HepG2 (cell line): ENCODE results near the gene OSBPL8. TPM values are rescaled to one million over a fixed set of nuclear protein-coding genes. Genes with fewer than 3 reads are reported as not detected.

Source experiments
- DR1 ChIP-seq: sonication (generic); formaldehyde crosslinking; IDR thresholded peaks from 2 replicates; pipeline ENCODE4 v1.8.0; 2021; ENCODE audit warnings: mild to moderate bottlenecking, missing genetic modification reagents, inconsistent platforms
- EEA1 ChIP-seq: sonication (generic); formaldehyde crosslinking; IDR thresholded peaks from 2 replicates; pipeline ENCODE4 v1.5.1; 2020; ENCODE audit warnings: mild to moderate bottlenecking, missing genetic modification reagents, borderline replicate concordance
- ETV6 ChIP-seq: sonication (generic); formaldehyde crosslinking; conservative IDR thresholded peaks from 2 replicates; pipeline ENCODE4 v1.4.0; 2020; ENCODE audit warnings: missing genetic modification reagents
- FOSL2 ChIP-seq: sonication (generic); formaldehyde crosslinking; IDR thresholded peaks from 2 replicates; pipeline ENCODE4 v1.4.0; 2020; ENCODE audit warnings: missing genetic modification reagents
- FOXA1 ChIP-seq, 2 experiments: fragments of 450-650 bp in 1 of 2; sonication (generic) in 1 of 2; formaldehyde crosslinking in 1 of 2; IDR thresholded peaks; 2 replicates each; pipeline versions ENCODE4 v1.4.0 to v1.6.1; 2016 to 2020; ENCODE audit warnings: missing genetic modification reagents in 1 of 2
- FOXJ3 ChIP-seq: sonication (generic); formaldehyde crosslinking; IDR thresholded peaks from 2 replicates; pipeline ENCODE4 v1.4.0; 2020; ENCODE audit warnings: missing genetic modification reagents, mild to moderate bottlenecking, borderline replicate concordance
- GABPA ChIP-seq, 2 experiments: IDR thresholded peaks; 2 replicates each; pipeline ENCODE4 v1.6.1; 2011 to 2016; ENCODE audit warnings: low read depth in 2 of 2, low read length in 1 of 2, missing biosample characterization in 1 of 2, missing genetic modification characterization in 1 of 2
- GZF1 ChIP-seq: sonication (generic); formaldehyde crosslinking; IDR thresholded peaks from 2 replicates; pipeline ENCODE4 v1.5.1; 2020; ENCODE audit warnings: mild to moderate bottlenecking, missing genetic modification reagents
- KLF16 ChIP-seq, 2 experiments: sonication (generic) in 1 of 2; formaldehyde crosslinking in 1 of 2; IDR thresholded peaks; 2 replicates each; pipeline versions ENCODE4 v1.6.1 to v1.8.0; 2016 to 2023; ENCODE audit warnings: missing genetic modification reagents in 2 of 2, missing compliant biosample characterization in 1 of 2
- MIER3 ChIP-seq: IDR thresholded peaks from 2 replicates; pipeline ENCODE4 v1.6.1; 2016; ENCODE audit warnings: missing compliant biosample characterization, borderline replicate concordance
- NAIF1 ChIP-seq: sonication (generic); formaldehyde crosslinking; IDR thresholded peaks from 2 replicates; pipeline ENCODE4 v1.5.0; 2020; ENCODE audit warnings: mild to moderate bottlenecking, missing genetic modification reagents, borderline replicate concordance
- NFE2 ChIP-seq: sonication (generic); formaldehyde crosslinking; IDR thresholded peaks from 2 replicates; pipeline ENCODE4 v1.4.0; 2020; ENCODE audit warnings: missing genetic modification reagents
- NFKBIZ ChIP-seq: IDR thresholded peaks from 2 replicates; pipeline ENCODE4 v1.6.1; 2018; ENCODE audit warnings: missing genetic modification reagents, missing compliant biosample characterization
- NFYB ChIP-seq: sonication (generic); formaldehyde crosslinking; IDR thresholded peaks from 2 replicates; pipeline ENCODE4 v1.4.0; 2020; ENCODE audit warnings: missing genetic modification reagents
- TAF15 ChIP-seq: fragments of 200-400 bp; formaldehyde crosslinking; IDR thresholded peaks from one replicate; pipeline ENCODE4 v1.6.1; 2018; ENCODE audit warnings: mild to moderate bottlenecking, low read depth, low read length; ENCODE audit not compliant: poor library complexity, severe bottlenecking
- TBX2 ChIP-seq: sonication (generic); formaldehyde crosslinking; IDR thresholded peaks from 2 replicates; pipeline ENCODE4 v1.5.0; 2020; ENCODE audit warnings: missing genetic modification reagents, mild to moderate bottlenecking, borderline replicate concordance
- ZBTB10 ChIP-seq: sonication (generic); formaldehyde crosslinking; IDR thresholded peaks from 2 replicates; pipeline ENCODE4 v1.4.0; 2020; ENCODE audit warnings: missing genetic modification reagents, borderline replicate concordance
- ZFY ChIP-seq: sonication (generic); formaldehyde crosslinking; IDR thresholded peaks from 2 replicates; pipeline ENCODE4 v1.4.0; 2020; ENCODE audit warnings: missing genetic modification reagents
- ZMYM4 ChIP-seq: sonication (generic); formaldehyde crosslinking; IDR thresholded peaks from 2 replicates; pipeline ENCODE4 v1.8.1; 2023; ENCODE audit warnings: mild to moderate bottlenecking, missing genetic modification reagents
- ZNF10 ChIP-seq: sonication (generic); formaldehyde crosslinking; IDR thresholded peaks from 2 replicates; pipeline ENCODE4 v1.4.0; 2020; ENCODE audit warnings: mild to moderate bottlenecking, low read depth, missing genetic modification reagents, borderline replicate concordance
- ZNF317 ChIP-seq: sonication (generic); formaldehyde crosslinking; IDR thresholded peaks from 2 replicates; pipeline ENCODE4 v1.5.0; 2020; ENCODE audit warnings: mild to moderate bottlenecking, missing genetic modification reagents
- ZNF446 ChIP-seq: sonication (generic); formaldehyde crosslinking; IDR thresholded peaks from 2 replicates; pipeline ENCODE4 v1.5.0; 2020; ENCODE audit warnings: mild to moderate bottlenecking, missing genetic modification reagents
- ZSCAN29 ChIP-seq: sonication (generic); formaldehyde crosslinking; conservative IDR thresholded peaks from 2 replicates; pipeline ENCODE4 v1.4.0; 2020; ENCODE audit warnings: mild to moderate bottlenecking, missing genetic modification reagents
- polyA plus RNA-seq, 8 experiments: library from polyadenylated mRNA; depleted of rRNA in 3 of 8; stranded (reverse) in 7 of 8; unstranded in 1 of 8; fragments of >200 nt; fragmentation: Illumina TruSeq in 4 of 8; extraction: Trizol in 4 of 8; gene quantifications; 2 replicates each; pipeline versions ENCODE4 v1.2.1 to v1.2.3, GENCODE V29; 2011 to 2016; ENCODE audit warnings: low read depth in 4 of 8, missing spikeins in 1 of 8, mixed read lengths in 1 of 8; ENCODE audit not compliant: insufficient read depth in 1 of 8
- total RNA-seq, 5 experiments: library from RNA; depleted of rRNA; stranded (reverse); fragments of >200 nt; fragmentation: Illumina TruSeq; extraction: Trizol; gene quantifications; 2 replicates each; pipeline ENCODE4 v1.2.3, GENCODE V29; 2016; ENCODE audit warnings: low read depth in 1 of 5
- TF ChIP-seq, protein P1 (sequence below): sonication (generic); formaldehyde crosslinking; IDR thresholded peaks from 2 replicates; pipeline ENCODE4 v1.5.1; 2020; ENCODE audit warnings: mild to moderate bottlenecking, missing genetic modification reagents
- TF ChIP-seq, protein P2 (sequence below): sonication (generic); formaldehyde crosslinking; IDR thresholded peaks from 2 replicates; pipeline ENCODE4 v1.4.0; 2020; ENCODE audit warnings: missing genetic modification reagents

Gene OSBPL8
- total and polyA plus RNA-seq, 2 of the 13 experiments (the other 11 are each of a cell fraction or from before 2014, with no cell fraction given): 11.0 to 33.9 TPM

GRCh38 chr12:76560086-76560491 lies 518 bp upstream of the OSBPL8 start (continued):
- TF ChIP-seq MIER3 (CRISPR knock-in tag) (0 out of 2 replicates have a peak, but pooled peaks have one; percentile 14), NAIF1 (CRISPR knock-in tag) (0 out of 2 replicates have a peak, but pooled peaks have one; percentile 36), GZF1 (no peak), EEA1 (CRISPR knock-in tag) (no peak), NFYB (no peak), GABPA (IDR thresholded peaks at IDR 0.05; ENCODE audit: low read depth, low read length) (no peak), GABPA (CRISPR knock-in tag; IDR thresholded peaks at IDR 0.05; ENCODE audit: low read depth) (no peak), ZBTB10 (CRISPR knock-in tag) (peak; percentile 82; the same call in 1 of the 2 replicates), NFE2 (CRISPR knock-in tag) (no peak), FOXA1 (IDR thresholded peaks at IDR 0.05) (no peak), FOXA1 (CRISPR knock-in tag; IDR thresholded peaks at IDR 0.05) (no peak), ZNF446 (no peak), ZNF10 (no peak), NFKBIZ (CRISPR knock-in tag) (no peak), TBX2 (CRISPR knock-in tag) (peak; percentile 5; the same call in 1 of the 2 replicates), ZNF317 (CRISPR knock-in tag) (peak; percentile 10; the same call in 1 of the 2 replicates), ZMYM4 (CRISPR knock-in tag) (0 out of 2 replicates have a peak, but pooled peaks have one; percentile 2), ZFY (CRISPR knock-in tag) (no peak), ETV6 (no peak), FOSL2 (CRISPR knock-in tag) (no peak), KLF16 (CRISPR knock-in tag; IDR thresholded peaks at IDR 0.05) (0 out of 4 replicates have a peak, but pooled peaks of 1 of the 2 experiments have one; percentile 30), FOXJ3 (CRISPR knock-in tag) (peak; percentile 83), ZSCAN29 (CRISPR knock-in tag) (0 out of 2 replicates have a peak, but pooled peaks have one; percentile 43), TAF15 (no peak), DR1 (CRISPR knock-in tag) (peak; percentile 8; the same call in 1 of the 2 replicates)
- TF ChIP-seq, protein P1, sequence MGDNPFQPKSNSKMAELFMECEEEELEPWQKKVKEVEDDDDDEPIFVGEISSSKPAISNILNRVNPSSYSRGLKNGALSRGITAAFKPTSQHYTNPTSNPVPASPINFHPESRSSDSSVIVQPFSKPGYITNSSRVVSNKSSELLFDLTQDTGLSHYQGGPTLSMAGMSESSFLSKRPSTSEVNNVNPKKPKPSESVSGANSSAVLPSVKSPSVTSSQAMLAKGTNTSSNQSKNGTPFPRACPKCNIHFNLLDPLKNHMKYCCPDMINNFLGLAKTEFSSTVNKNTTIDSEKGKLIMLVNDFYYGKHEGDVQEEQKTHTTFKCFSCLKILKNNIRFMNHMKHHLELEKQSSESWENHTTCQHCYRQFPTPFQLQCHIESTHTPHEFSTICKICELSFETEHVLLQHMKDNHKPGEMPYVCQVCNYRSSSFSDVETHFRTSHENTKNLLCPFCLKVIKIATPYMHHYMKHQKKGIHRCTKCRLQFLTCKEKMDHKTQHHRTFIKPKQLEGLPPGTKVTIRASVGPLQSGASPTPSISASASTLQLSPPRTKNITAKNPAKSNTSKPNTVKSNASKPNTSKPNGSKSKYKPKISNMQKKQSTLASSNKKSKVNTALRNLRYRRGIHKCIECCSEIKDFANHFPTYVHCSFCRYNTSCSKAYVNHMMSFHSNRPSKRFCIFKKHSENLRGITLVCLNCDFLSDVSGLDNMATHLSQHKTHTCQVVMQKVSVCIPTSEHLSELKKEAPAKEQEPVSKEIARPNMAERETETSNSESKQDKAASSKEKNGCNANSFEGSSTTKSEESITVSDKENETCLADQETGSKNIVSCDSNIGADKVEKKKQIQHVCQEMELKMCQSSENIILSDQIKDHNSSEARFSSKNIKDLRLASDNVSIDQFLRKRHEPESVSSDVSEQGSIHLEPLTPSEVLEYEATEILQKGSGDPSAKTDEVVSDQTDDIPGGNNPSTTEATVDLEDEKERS (CRISPR knock-in tag): 0 out of 2 replicates have a peak, but pooled peaks have one; percentile 1
- TF ChIP-seq, protein P2, sequence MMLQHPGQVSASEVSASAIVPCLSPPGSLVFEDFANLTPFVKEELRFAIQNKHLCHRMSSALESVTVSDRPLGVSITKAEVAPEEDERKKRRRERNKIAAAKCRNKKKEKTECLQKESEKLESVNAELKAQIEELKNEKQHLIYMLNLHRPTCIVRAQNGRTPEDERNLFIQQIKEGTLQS (CRISPR knock-in tag): no peak
